K562 (cell line): ENCODE results near the gene PDIA2. TPM values are rescaled to one million over a fixed set of nuclear protein-coding genes. Genes with fewer than 3 reads are reported as not detected.

Experiments
- ATAC-seq: fragments of 200-7000 bp; cut with Tn5 transposase; 3 replicates; pipeline ENCODE4 v1.9.1; 2020; ENCODE audit warnings: moderate library complexity
- BruUV-seq: library from RNA; stranded (reverse); fragments of 400-500 nt; replicated peaks from 2 replicates; lab custom pipeline; 2021; lab: Mats Ljungman, UMichigan
- CTCF ChIA-PET: fragments of 300-600 bp; formaldehyde crosslinking; extraction: SDS; loops from one replicate; lab custom pipeline; 2021; ENCODE audit warnings: low intra/inter-chr PET ratio; lab: Yijun Ruan, JAX
- POLR2A ChIA-PET: fragments of 300-600, 350-650 bp; sonication (Branson Sonifier 250); formaldehyde crosslinking; extraction: SDS; loops from one replicate; lab custom pipeline; 2021; ENCODE audit warnings: antibody characterized with exemption, inconsistent platforms; lab: Yijun Ruan, JAX
- DNase-seq, 4 experiments: peaks; one replicate each; pipeline versions ENCODE4 v3.0.0 to v3.0.0-alpha.2; 2011 to 2018; ENCODE audit warnings: low spot score in 3 of 4, mixed read lengths in 3 of 4; ENCODE audit errors: extremely low read depth in 1 of 4
- FAIRE-seq: peaks from 2 replicates; lab custom pipeline; 2011; peaks lifted over from hg19 to GRCh38; lab: Jason Lieb, UNC
- H2AFZ ChIP-seq: 2 replicates; pipeline ENCODE4 v1.6.0; 2011; ENCODE audit warnings: low read depth, low read length, control low read depth, inconsistent platforms
- H3K27ac ChIP-seq: fragments of 200-600 bp; 3 replicates; pipeline ENCODE4 v1.8.0; 2011; ENCODE audit warnings: low read depth, mild to moderate bottlenecking, control low read depth, inconsistent platforms, low read length, moderate library complexity, mixed read lengths; ENCODE audit errors: extremely low read depth
- H3K27me3 ChIP-seq, 2 experiments: fragments of 300-600 bp in 1 of 2; 2 replicates in 1 of 2; 3 replicates in 1 of 2; pipeline versions ENCODE4 v1.6.0 to v1.8.0; 2011; ENCODE audit warnings: inconsistent platforms in 2 of 2, low read length in 2 of 2, mild to moderate bottlenecking in 1 of 2, mixed read lengths in 1 of 2, moderate library complexity in 1 of 2; ENCODE audit not compliant: control insufficient read depth in 2 of 2, insufficient read depth in 2 of 2
- H3K36me3 ChIP-seq: fragments of 300-600 bp; 3 replicates; pipeline ENCODE4 v1.8.0; 2011; ENCODE audit warnings: mild to moderate bottlenecking, low read length, inconsistent platforms; ENCODE audit not compliant: control insufficient read depth, insufficient read depth
- H3K4me1 ChIP-seq, 2 experiments: fragments of 200-600 bp in 1 of 2; replicated peaks in 1 of 2; 2 replicates in 1 of 2; 3 replicates in 1 of 2; pipeline versions ENCODE4 v1.5.1 to v1.8.0; 2011; ENCODE audit warnings: inconsistent platforms in 2 of 2, low read length in 2 of 2, mild to moderate bottlenecking in 1 of 2, mixed read lengths in 1 of 2, moderate library complexity in 1 of 2; ENCODE audit not compliant: control insufficient read depth in 2 of 2, insufficient read depth in 2 of 2
- H3K4me2 ChIP-seq: 2 replicates; pipeline ENCODE4 v1.6.1; 2011; ENCODE audit warnings: low read length, control low read depth, inconsistent platforms, mixed read lengths; ENCODE audit not compliant: insufficient read depth
- H3K4me3 ChIP-seq: fragments of 200-600 bp; sonication (generic), shearing (Covaris generic); 2 replicates; pipeline ENCODE4 v1.5.1; 2016; ENCODE audit warnings: control low read depth, inconsistent platforms
- H3K79me2 ChIP-seq: fragments of 200-600 bp; 3 replicates; pipeline ENCODE4 v1.8.0; 2011; ENCODE audit warnings: low read length, inconsistent platforms; ENCODE audit not compliant: control insufficient read depth, insufficient read depth
- H3K9ac ChIP-seq, 2 experiments: 2 replicates each; pipeline versions ENCODE4 v1.6.0 to v1.6.1; 2011; ENCODE audit warnings: low read depth in 2 of 2, low read length in 2 of 2, control low read depth in 1 of 2, inconsistent platforms in 1 of 2, mild to moderate bottlenecking in 1 of 2, mixed read lengths in 1 of 2; ENCODE audit not compliant: insufficient read depth in 1 of 2
- H3K9me1 ChIP-seq: one replicate; pipeline ENCODE4 v1.6.0; 2011; ENCODE audit warnings: inconsistent platforms, mild to moderate bottlenecking, low read length, moderate library complexity; ENCODE audit not compliant: control insufficient read depth, insufficient read depth
- H3K9me3 ChIP-seq: replicated peaks from 2 replicates; pipeline ENCODE4 v1.5.1; 2011; ENCODE audit warnings: low read depth, low read length, inconsistent platforms; ENCODE audit not compliant: control insufficient read depth, insufficient read depth
- H4K20me1 ChIP-seq: replicated peaks from 2 replicates; pipeline ENCODE4 v1.6.1; 2011; ENCODE audit warnings: low read length, inconsistent platforms, mixed read lengths; ENCODE audit not compliant: control insufficient read depth, insufficient read depth
- CBX3 ChIP-seq, 2 experiments: IDR thresholded peaks; 1 replicate in 1 of 2; 2 replicates in 1 of 2; pipeline ENCODE4 v1.6.1; 2012; ENCODE audit warnings: inconsistent platforms in 2 of 2, low read length in 2 of 2, borderline replicate concordance in 1 of 2, control low read depth in 1 of 2
- E4F1 ChIP-seq: fragments of 250-450 bp; sonication (Bioruptor Pico); IDR thresholded peaks from 2 replicates; pipeline ENCODE4 v1.5.0; 2021; ENCODE audit warnings: mild to moderate bottlenecking, borderline replicate concordance
- ETS2 ChIP-seq: IDR thresholded peaks from 2 replicates; pipeline ENCODE4 v1.6.1; 2016; ENCODE audit warnings: borderline replicate concordance, missing genetic modification characterization, mild to moderate bottlenecking, moderate library complexity, missing compliant biosample characterization; ENCODE audit not compliant: poor library complexity, severe bottlenecking
- MNT ChIP-seq, 2 experiments: fragments of 450-650 bp; conservative IDR thresholded peaks; 2 replicates each; pipeline ENCODE4 v1.6.1; 2017; ENCODE audit warnings: mild to moderate bottlenecking in 2 of 2, moderate library complexity in 2 of 2
- PCBP2 ChIP-seq: fragments of 200-400 bp; formaldehyde crosslinking; IDR thresholded peaks from 2 replicates; pipeline ENCODE4 v1.6.1; 2018; ENCODE audit warnings: low read length, low read depth, mild to moderate bottlenecking, moderate library complexity; ENCODE audit not compliant: poor library complexity, severe bottlenecking
- PHF21A ChIP-seq: fragments of 450-650 bp; IDR thresholded peaks from 2 replicates; pipeline ENCODE4 v1.6.1; 2017; ENCODE audit warnings: low read depth, borderline replicate concordance
- SAFB2 ChIP-seq: fragments of 200-400 bp; formaldehyde crosslinking; IDR thresholded peaks from 2 replicates; pipeline ENCODE4 v1.6.1; 2018; ENCODE audit warnings: borderline replicate concordance, low read length, low read depth, moderate library complexity; ENCODE audit not compliant: severe bottlenecking
- SMAD2 ChIP-seq: fragments of 150-350 bp; IDR thresholded peaks from 2 replicates; pipeline ENCODE4 v1.6.1; 2014; ENCODE audit warnings: low read depth, mild to moderate bottlenecking, low read length
- STAG1 ChIP-seq: sonication (generic); formaldehyde crosslinking; IDR thresholded peaks from 2 replicates; pipeline ENCODE4 v1.5.0; 2020; ENCODE audit warnings: missing genetic modification reagents, borderline replicate concordance
- USF1 ChIP-seq: sonication (generic); formaldehyde crosslinking; IDR thresholded peaks from 2 replicates; pipeline ENCODE4 v1.9.0; 2022; ENCODE audit warnings: mild to moderate bottlenecking, missing genetic modification reagents
- ZNF740 ChIP-seq, 3 experiments: fragments of 200-800 bp in 1 of 3; sonication (Bioruptor generic) in 1 of 3; sonication (generic) in 1 of 3; formaldehyde crosslinking in 1 of 3; IDR thresholded peaks; 2 replicates each; pipeline versions ENCODE4 v1.6.1 to v1.8.0; 2016 to 2022; ENCODE audit warnings: mild to moderate bottlenecking in 2 of 3, missing compliant biosample characterization in 2 of 3, missing genetic modification characterization in 2 of 3, missing genetic modification reagents in 1 of 3
- WGBS: fragments of 100-300 bp; shearing (Covaris generic); methylation state at CpG from one replicate; pipeline ENCODE4 v1.1.6; 2016; ENCODE audit warnings: low coverage, mixed read lengths; ENCODE audit not compliant: insufficient coverage; ENCODE audit errors: missing lambda C conversion rate; 5-methylcytosine and 5-hydroxymethylcytosine counted together
- in situ Hi-C: fragments of 300-500 bp; cut with MboI; formaldehyde crosslinking; loops from 4 replicates; pipeline ENCODE4 v1.15.0; 2018; ENCODE audit warnings: inconsistent platforms, mixed read lengths
- intact Hi-C: fragments of 100-400 bp; cut with micrococcal nuclease; formaldehyde crosslinking; loops from 2 replicates; pipeline ENCODE4 v1.14.2; 2022
- polyA plus RNA-seq, 8 experiments: library from polyadenylated mRNA; depleted of rRNA in 4 of 8; stranded (reverse) in 5 of 8; unstranded in 3 of 8; fragments of >200 nt; fragmentation: Nextera tagmentation in 2 of 8; fragmentation: Illumina TruSeq in 1 of 8; extraction: Ambion mirVana in 2 of 8; extraction: Trizol in 1 of 8; gene quantifications; 2 replicates each; pipeline versions ENCODE4 v1.2.1 to v1.2.3, GENCODE V29; 2011 to 2014; ENCODE audit warnings: inconsistent platforms in 1 of 8, missing spikeins in 1 of 8
- total RNA-seq, 7 experiments: library from RNA; depleted of rRNA in 6 of 7; stranded (reverse); fragments of >200 nt in 6 of 7; fragmentation: Illumina TruSeq in 2 of 7; extraction: Trizol in 2 of 7; gene quantifications; 2 replicates each; pipeline versions ENCODE4 v1.2.1 to v1.2.3, GENCODE V29; 2011 to 2021; ENCODE audit warnings: low replicate concordance in 1 of 7

PDIA2 gene
- total and polyA plus RNA-seq, 9 of the 15 experiments (the other 6 are each of a cell fraction or from before 2014, with no cell fraction given), result 0.13 to 0.92 (median 0.23) TPM; not detected in 4

GRCh38 chr16:255183-255582 is 27.8 kb upstream of the PDIA2 start:
- H3K9me3 ChIP-seq, result no peaks in the 10 kb centered on the region
- H3K4me1 ChIP-seq, result peaks cover 21 to 51% of the 10 kb centered on the region in 2 experiments
- POLR2A ChIA-PET, result interaction anchor here (3.5 kb wide), 1 partner anchor 11 kb away, joined by 14 read pairs; no protein-coding TSS in a partner anchor
- no peak overlapping the region for H3K4me3 ChIP-seq
- in situ Hi-C loops (no loop called here), intact Hi-C loops (no loop called here)
- H3K27ac ChIP-seq, result no peak overlapping the region
- WGBS, result 83% methylated on average over 6 of the region's 6 CpGs
- H3K36me3 ChIP-seq, result peaks cover 20% of the 10 kb centered on the region; the same call in 2 of the 3 replicates
- ATAC-seq (no peak), DNase-seq (no peak), FAIRE-seq (no peak)
- H2AFZ ChIP-seq, result no peak overlapping the region
- H3K9me1 ChIP-seq, result peaks cover 4% of the 10 kb centered on the region
- BruUV-seq, result no TSS peak
- CTCF ChIA-PET, result no interaction called here
- no peak overlapping the region for H3K9ac ChIP-seq
- no peaks in the 10 kb centered on the region for H4K20me1 ChIP-seq
- H3K79me2 ChIP-seq, result peaks cover 5% of the 10 kb centered on the region; the same call in 1 of the 3 replicates
- no peaks in the 10 kb centered on the region for H3K27me3 ChIP-seq
- H3K4me2 ChIP-seq, result no peak overlapping the region
- TF ChIP-seq E4F1 (CRISPR knock-in tag) (no peak), STAG1 (CRISPR knock-in tag) (no peak), SMAD2 (no peak), ZNF740 (CRISPR knock-in tag; IDR thresholded peaks at IDR 0.05) (no peak), ZNF740 (tag; IDR thresholded peaks at IDR 0.05) (no peak), PCBP2 (no peak), USF1 (CRISPR knock-in tag) (no peak), ETS2 (no peak), CBX3 (IDR thresholded peaks at IDR 0.05; ENCODE audit: borderline replicate concordance in 1 of 2, low read length in 2 of 2) (no peak), SAFB2 (no peak), PHF21A (no peak), MNT (conservative IDR thresholded peaks at IDR 0.05) (no peak)
